ENCODE results near the gene LMX1B.

LMX1B gene

DNA sequence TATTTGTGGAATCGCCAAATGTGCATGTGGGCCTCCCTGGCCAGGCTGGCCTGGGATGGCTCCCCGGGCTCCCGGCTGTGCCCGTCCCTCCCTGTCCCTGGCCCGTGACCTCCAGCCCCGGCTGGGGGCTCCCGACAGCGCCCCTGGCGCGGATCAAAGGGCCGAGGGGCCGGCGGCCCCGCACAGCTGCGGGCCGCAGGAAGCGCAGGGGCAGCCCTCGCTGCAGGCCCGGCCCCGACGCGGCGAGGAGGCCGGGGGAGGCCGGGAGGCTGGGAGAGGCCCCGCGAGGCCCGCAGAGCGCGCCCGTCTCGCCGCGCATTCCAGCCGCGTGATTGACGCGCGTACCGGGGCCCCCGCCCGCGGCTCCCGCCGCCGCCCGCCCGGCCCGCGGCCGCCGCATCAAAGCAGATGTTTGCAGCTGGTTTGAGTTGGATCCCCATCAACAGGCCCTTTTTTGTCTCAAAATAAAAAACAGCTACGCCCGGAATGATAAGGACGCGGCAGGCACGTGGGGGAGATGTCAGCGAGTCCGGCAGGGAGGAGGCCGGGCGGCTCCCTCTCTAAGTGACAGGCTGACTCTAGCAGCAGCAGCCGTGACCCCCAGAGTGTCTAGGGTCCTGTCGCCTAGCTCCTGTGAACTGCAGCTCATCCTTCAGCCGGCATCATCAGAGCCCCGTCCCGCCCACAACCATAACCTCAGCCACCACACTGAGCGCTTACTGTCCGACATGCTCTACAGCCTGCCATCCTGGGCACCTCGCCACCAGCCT lies 69.4 kb downstream of the LMX1B start:
- Histone ChIP-seq H3K27me3 (peaks cover 0 to 80% of the 10 kb centered on the region in 2 donors), H3K4me1 (peaks cover 0 to 10% (median 7%) of the 10 kb centered on the region in 4 donors), H3K27ac (no peak overlapping the region), H3K9me3 (no peaks in the 10 kb centered on the region), H3K36me3 (no peaks in the 10 kb centered on the region), H3K4me3 (peak overlapping the region in 1 of 2 donors; percentile 31)
- no peak for DNase-seq
- TF ChIP-seq, protein P1, sequence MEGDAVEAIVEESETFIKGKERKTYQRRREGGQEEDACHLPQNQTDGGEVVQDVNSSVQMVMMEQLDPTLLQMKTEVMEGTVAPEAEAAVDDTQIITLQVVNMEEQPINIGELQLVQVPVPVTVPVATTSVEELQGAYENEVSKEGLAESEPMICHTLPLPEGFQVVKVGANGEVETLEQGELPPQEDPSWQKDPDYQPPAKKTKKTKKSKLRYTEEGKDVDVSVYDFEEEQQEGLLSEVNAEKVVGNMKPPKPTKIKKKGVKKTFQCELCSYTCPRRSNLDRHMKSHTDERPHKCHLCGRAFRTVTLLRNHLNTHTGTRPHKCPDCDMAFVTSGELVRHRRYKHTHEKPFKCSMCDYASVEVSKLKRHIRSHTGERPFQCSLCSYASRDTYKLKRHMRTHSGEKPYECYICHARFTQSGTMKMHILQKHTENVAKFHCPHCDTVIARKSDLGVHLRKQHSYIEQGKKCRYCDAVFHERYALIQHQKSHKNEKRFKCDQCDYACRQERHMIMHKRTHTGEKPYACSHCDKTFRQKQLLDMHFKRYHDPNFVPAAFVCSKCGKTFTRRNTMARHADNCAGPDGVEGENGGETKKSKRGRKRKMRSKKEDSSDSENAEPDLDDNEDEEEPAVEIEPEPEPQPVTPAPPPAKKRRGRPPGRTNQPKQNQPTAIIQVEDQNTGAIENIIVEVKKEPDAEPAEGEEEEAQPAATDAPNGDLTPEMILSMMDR (IDR thresholded peaks at IDR 0.05), result no peak
- intact Hi-C loops (cut with DNase I; ENCODE audit: low total_unique reads), result no loop called here

DNA sequence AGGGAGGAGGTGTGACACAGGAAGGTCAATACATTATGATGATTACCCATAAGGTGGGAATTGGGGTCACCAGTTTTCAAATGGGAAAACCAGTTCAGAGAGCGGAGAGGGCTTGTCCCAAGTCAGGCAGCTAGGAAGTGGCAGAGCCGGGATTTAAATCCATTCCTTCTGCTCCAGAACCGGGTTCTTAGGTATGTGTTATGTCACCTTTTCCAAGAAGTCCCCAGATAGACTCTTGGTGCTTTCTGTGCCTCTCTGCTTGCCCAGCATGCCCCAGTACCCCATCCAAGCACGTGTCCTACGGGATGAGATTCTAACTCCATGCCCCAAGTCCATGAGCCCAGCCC lies 69.9 kb downstream of the LMX1B start:
- TF ChIP-seq, protein P1 (IDR thresholded peaks at IDR 0.05), result no peak
- Histone ChIP-seq H3K36me3 (no peaks in the 10 kb centered on the region), H3K4me1 (peaks cover 0 to 10% (median 7%) of the 10 kb centered on the region in 4 donors), H3K27me3 (peaks cover 0 to 86% of the 10 kb centered on the region in 2 donors), H3K27ac (no peak overlapping the region), H3K4me3 (no peak overlapping the region), H3K9me3 (no peaks in the 10 kb centered on the region)
- DNase-seq, result no peak
- intact Hi-C loops (cut with DNase I; ENCODE audit: low total_unique reads), result no loop called here

DNA sequence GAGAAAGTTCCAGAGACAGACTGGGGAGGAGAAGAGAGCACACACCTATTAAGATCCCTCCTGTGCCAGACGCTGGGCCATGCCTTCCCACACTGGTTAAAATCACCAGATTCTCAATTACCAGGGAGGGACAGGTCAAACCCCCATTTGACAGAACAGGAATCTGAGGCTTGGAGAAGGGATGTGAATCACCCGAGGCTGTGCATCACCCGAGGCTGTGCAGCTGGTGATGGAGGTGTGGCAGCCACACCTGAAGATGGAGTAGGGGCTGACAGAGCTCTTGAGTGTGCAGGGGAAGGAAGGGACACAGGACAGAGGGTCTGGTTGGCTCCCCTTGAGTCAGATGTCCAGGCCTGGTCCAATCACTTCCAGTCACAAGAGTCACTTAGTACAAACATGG lies 70.6 kb downstream of the LMX1B start:
- no peaks in the 10 kb centered on the region for H3K9me3 ChIP-seq
- DNase-seq, result no peak
- H3K27ac ChIP-seq, result no peak overlapping the region
- H3K27me3 ChIP-seq, result peaks cover 0 to 87% of the 10 kb centered on the region in 2 donors
- peaks cover 0 to 10% (median 7%) of the 10 kb centered on the region in 4 donors for H3K4me1 ChIP-seq
- no peak overlapping the region for H3K4me3 ChIP-seq
- TF ChIP-seq, protein P1 (IDR thresholded peaks at IDR 0.05), result no peak
- no peaks in the 10 kb centered on the region for H3K36me3 ChIP-seq
- intact Hi-C loops (cut with DNase I; ENCODE audit: low total_unique reads), result no loop called here

DNA sequence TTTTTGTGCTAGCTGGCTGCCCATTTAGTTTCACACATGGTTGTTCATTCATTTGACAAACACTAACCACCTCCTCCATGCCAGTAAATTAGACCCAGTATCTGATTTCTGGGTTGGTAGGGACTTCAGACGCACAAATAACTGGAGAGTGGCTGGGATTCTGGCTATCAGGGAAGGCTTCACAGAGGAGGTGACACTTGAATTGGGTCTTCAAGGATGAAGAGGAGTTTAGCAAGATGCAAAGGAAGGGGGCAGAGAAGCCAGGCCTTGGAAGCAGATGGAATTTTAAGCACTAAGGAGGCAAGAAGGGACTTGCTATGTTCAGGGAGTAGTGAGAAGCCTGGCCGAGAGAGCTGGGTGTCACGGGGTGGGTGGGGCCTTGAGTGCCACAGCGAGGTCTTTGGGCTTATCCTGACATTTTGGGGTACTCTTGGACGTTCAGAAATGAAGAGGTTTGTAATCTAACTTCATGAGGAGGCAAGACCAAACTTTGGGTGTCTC lies 71.3 kb downstream of the LMX1B start:
- no peak for DNase-seq
- no peaks in the 10 kb centered on the region for H3K36me3 ChIP-seq
- intact Hi-C loops (cut with DNase I; ENCODE audit: low total_unique reads), result no loop called here
- peaks cover 0 to 10% (median 7%) of the 10 kb centered on the region in 4 donors for H3K4me1 ChIP-seq
- H3K27me3 ChIP-seq, result peaks cover 0 to 93% of the 10 kb centered on the region in 2 donors
- H3K27ac ChIP-seq, result no peak overlapping the region
- TF ChIP-seq, protein P1 (IDR thresholded peaks at IDR 0.05), result no peak
- H3K4me3 ChIP-seq, result no peak overlapping the region
- H3K9me3 ChIP-seq, result no peaks in the 10 kb centered on the region

DNA sequence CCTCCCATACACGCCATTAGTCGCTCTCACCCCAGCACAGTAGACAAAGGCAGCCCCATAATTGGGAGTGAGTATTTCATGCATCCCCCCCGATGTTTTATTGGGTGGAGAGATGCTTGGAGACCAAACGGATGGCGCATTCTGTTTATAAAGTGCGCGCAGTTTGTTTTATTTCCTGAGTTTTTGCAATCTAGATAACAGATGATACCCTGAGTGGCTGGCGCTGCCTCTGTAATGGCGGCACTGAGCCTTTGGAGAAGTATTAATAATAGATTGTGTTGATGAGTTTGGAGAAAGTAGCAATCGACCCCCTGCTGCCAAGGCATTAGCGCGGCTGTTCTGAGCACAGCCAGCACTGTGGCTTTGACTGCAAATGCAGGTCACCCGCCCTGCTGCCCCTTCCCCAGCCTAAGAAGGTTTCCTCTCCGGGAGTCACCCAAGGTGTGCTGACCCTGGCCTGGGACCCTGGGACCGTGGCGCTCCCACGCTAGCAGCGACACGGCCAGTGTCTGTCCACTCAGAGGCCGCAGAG lies 74.3 kb downstream of the LMX1B start:
- Histone ChIP-seq H3K36me3 (peaks cover 0 to 12% (median 0%) of the 10 kb centered on the region in 3 donors), H3K27ac (no peak overlapping the region), H3K4me1 (peaks cover 0 to 5% (median 4%) of the 10 kb centered on the region in 4 donors), H3K27me3 (peaks cover 0 to 84% of the 10 kb centered on the region in 2 donors), H3K4me3 (no peak overlapping the region), H3K9me3 (no peaks in the 10 kb centered on the region)
- TF ChIP-seq, protein P1 (IDR thresholded peaks at IDR 0.05), result no peak
- DNase-seq, result no peak
- intact Hi-C loops (cut with DNase I; ENCODE audit: low total_unique reads), result no loop called here
